ENCODE results near the gene C1QTNF1.

Gene C1QTNF1

DNA sequence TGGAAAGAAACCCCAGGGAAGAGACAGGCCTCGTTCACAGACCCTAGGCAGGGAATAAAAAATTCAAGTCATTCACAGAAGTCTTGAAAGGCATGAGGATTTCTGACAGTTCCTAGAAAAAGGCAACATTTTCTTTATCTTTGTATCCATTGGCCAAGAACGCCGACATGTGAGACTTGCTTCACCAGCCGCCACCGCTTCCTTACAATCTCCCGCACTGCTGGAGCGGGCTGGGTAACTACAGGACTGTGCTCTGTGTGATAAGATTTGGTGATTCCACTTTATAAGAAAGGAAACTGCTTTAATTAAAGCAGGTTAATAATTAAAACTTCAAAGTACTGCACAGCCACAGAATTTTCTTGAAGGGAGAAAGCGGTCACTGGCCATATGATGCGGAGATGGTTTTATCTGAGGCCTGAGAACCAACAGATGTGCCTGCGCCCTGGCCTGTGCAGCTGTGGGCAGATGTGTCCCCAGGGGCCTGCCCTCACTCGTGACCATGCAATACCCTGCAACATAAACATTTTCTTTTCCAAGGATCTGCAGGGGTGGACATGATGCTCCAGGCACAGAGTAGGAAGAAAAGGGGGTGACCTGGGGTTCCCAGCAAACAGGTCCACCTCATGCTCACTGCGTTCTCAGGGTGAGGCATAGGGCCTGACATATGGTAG is 31.3 kb upstream of the C1QTNF1 start:
- in situ Hi-C loops (cut with MboI; ENCODE audit: low sequenced_read_pairs): no loop called here

DNA sequence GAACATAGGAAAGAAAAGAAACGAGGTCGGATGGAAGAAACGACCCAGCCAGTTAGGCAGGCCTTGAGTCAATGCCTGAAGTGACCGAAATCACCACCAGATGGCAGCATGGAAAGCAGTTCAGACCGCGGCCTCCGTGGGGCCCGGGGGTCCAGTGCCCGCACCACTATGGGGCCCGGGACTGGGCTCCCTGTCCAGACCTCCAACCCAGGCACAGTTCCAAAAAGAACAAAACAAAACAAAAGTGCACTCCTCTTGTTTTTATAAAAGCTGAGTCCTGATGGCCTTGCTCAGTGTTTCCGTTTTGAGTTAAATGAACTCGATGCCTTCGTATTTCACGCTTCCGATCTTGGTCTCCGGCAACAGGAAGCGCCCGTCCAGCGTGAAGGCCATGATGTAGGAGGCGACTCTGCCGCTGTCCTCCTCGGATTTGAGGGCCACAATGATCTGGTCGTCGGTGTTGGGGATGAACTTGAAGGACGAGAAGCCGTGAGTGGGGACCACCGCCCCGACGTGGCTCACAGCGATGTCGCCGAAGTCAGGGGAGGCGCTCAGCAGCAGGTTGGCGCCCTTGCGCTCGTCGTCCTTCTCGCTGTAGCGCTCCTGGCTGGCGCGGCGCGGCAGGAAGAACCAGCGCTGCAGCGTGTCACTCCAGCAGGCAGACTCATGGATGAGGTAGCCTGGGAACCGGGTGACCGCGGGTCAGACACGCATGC is 30.6 kb upstream of the C1QTNF1 start:
- in situ Hi-C loops (cut with MboI; ENCODE audit: low sequenced_read_pairs): no loop called here

DNA sequence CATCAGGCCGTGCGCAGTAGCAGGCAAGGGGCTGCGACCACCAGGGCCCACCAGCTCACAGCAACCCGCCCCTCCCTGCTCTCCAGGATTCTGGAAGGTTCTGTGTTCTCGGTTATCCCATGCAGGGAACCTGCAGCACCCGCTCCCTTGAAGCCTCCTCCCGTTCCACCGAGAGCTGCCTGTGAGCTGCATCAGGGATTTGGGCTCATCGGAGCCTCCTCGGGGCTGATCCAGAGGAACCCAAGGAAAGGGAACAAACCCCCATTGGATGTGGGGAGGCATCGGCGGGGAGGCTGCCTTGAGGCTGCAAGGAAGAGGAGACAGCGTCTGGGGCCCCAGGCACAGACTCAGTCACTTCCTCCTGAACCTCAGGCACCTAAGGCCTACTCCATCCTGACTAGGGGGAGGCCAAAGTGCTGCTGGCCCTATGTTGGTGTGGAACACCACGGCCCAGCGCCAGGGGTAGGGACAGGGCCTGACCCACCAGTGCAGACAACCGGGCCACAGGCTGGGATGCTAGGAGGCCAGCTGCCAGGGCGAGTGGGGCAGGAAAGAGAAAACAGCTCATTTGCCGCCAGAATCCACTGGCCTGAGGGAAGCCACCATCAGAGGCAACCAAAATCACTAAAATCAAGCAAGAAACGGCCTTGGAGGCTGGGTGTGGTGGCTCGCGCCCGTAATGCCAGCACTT is 29.8 kb upstream of the C1QTNF1 start:
- in situ Hi-C loops (cut with MboI; ENCODE audit: low sequenced_read_pairs): no loop called here

DNA sequence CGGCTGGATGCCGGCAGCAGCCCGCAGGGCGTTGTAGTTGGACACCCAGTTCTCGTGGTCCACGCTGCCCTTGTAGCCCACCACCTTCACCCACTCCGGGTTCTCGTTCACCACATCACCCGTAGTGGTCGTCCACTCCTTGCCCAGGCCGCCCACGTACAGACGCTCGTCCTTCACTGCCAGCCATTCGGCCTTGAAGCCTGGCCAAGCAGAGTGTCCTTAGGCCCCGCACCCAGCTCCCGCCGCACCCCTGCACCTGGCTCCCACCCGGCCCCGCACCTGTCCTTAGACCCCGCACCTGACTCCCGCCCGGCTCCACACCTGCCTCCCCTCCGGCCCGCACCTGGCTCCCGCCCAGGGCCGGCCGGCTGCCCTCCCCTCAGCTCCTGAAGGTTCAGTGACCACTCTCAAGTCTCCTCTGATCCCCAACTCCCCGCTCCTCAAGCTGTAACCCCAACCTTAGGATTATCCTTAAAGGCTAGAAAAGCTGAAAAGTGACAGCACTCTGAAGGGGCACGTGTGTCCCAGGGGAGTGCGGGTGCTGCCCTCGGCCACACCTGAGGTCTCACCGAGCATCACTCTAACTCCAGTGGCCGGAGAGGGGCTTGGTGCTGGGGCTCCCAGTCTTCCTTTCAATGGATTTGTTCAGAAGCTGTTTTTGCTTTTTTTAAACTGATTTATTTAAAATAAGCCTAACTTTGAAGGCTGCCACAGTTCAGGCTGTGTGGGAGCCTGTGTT is 28.8 kb upstream of the C1QTNF1 start:
- in situ Hi-C loops (cut with MboI; ENCODE audit: low sequenced_read_pairs): no loop called here

DNA sequence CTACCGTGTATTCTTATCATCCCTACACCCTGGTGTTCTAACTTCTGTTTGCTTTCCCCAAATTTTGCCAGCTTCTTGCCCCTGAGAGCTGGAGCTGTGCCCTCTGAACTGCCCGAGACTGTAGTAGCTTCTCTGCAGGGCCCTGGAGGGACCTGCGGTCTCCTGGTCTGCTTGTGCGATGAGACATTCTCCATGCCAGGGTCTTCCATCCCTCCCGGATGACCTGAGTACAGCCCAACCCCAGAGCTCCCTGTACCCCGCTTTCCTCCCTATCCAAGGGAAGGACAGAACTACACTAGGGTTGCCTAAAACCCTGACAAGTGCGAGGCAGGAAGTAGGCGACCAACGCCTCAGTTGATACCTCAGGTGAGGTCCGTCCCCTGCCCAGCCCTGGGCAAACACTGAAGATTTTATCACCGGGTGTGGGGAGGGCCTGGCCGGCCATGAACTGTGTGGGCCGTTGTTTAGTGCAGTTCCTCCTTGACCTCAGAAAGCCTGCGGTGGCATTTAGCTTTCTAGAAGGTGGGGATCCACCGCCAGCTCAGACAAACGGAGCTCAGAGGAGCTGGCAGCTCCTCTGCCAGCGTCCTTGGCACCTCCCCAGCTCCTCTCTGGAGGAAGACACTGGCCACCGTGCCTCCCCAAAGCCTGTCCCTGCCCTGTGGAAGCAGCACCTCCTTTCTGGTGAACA is 28.1 kb upstream of the C1QTNF1 start:
- in situ Hi-C loops (cut with MboI; ENCODE audit: low sequenced_read_pairs): no loop called here

DNA sequence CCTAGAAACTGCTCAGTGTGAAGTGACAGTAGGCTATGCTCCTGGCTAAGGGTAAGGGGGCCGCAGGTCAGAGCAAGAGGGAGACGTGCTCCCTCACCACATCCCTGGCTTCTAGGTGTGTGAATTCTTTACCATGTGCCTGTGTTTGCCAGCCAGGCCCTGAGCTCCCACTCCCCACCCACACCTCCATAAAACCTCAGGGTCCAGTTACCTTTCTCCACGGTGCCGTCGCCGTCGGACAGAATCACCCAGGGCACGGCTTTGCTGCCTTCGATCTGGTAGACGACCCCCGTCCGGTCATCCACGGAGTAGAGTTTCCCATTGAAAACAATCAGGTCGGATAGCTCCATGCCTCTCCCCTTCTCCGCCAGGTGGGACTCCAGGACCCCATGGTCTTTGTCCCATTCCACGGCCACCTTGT is 27.2 kb upstream of the C1QTNF1 start:
- in situ Hi-C loops (cut with MboI; ENCODE audit: low sequenced_read_pairs): no loop called here

DNA sequence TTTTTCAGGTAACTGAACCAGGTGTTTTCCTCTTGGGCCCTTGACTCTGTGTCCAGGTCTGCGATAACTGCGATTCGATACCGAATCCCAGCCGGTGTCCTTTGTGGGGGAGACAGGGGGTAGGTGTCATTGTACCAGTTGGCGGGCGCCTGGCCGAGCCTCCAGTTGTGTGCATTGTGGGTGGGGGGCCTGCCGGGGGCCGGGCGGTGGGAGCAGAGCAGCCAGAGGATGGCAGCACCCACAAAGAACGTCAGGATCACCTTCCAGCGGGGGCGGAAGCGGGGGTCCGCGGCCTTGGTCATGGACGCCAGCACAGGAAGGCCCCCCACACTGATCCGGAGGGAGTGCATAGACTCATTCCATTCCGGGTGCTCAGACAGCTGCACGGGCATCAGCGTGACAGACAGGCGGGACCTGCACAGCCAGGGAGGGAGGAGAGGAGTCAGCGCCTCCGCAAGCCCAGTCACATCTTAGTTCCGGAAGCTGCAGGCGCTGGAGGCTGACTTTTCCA is 26.7 kb upstream of the C1QTNF1 start:
- in situ Hi-C loops (cut with MboI; ENCODE audit: low sequenced_read_pairs): no loop called here

DNA sequence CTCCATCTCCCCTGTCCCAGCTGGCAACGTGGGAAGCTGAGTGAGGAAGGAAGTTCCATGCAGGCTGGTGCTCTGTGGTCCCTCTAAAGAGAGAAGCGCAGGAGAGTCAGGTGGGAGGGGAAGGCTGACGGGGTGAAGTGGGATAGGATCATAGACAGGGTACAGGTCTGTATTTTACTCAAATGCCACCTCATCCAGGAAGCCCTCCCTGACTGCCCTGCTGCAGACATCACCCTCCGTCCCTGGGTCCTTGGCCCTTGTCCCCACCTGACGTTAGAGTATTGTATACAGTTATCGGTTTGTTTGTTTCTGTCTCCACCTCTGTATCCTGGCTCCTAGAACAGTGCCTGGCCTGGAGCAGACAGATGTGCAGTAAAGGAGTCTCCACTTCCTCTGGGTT is 26.1 kb upstream of the C1QTNF1 start:
- in situ Hi-C loops (cut with MboI; ENCODE audit: low sequenced_read_pairs): no loop called here

DNA sequence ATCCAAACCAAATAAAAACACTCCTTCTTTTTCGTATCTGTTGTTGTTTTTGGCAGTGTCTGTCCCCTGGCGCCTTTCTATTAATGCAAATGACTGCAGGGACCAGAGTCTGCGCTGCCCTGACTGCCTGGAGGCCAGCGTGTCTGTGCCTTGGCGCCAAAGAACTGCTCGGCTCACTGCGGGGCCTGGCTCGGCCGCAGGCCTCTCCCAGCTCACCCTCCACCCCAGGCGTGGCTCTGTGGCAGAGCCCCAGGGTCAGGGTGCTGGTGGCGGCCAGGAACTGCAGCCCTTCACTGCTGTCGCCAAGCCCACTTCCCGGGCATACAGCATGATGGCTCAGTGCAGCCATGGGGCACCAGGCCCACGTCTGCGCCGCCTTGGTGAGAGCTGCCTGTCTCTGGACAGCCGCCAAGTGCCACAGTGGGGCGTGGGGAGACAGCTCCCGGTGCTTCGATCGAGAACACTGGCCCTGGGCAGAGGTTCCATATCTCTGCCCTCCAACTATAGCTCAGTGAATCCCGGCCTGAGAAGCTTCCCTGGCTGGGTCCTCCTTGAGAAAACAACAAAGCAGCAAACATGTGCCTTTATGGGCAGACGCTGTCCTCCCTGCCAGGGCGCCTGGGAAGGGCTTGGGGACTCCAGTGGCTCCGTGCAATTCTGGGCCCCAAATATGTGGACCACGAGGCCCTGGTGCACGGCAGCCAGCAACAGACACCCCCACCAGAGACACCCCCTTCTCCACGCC is 25.5 kb upstream of the C1QTNF1 start:
- in situ Hi-C loops (cut with MboI; ENCODE audit: low sequenced_read_pairs): no loop called here

DNA sequence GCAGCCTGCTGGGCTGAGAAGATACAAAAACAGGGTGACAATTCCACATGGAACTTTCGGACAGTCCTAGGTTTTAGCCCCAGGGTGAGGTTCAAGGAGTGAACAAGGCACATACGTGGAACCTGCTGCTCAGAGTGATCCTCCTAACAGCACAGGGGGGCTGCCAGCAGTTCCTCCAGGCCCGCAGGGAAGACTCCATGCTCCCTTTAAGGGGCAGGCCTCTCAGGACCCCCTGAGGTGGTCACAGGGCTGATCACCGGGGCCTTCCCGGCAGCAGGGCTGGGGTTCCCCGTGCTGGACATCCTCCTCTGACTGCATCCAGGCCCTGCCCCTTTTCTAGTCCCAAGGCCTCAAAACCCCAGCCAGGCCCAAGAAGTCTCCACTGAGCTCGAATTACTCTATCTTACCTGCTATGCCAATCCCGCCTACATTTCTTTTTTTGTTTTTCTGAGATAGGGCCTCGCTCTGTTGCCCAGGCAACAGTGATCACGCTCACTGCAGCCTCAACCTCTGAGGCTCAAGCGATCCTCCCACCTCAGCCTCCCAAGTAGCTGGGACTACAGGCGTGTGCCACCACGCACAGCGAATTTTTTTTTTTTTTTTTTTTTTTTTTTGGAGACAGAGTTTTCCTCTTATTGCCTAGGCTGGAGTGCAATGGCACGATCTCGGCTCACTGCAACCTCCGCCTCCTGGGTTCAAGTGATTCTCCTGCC is 24.8 kb upstream of the C1QTNF1 start:
- in situ Hi-C loops (cut with MboI; ENCODE audit: low sequenced_read_pairs): no loop called here

DNA sequence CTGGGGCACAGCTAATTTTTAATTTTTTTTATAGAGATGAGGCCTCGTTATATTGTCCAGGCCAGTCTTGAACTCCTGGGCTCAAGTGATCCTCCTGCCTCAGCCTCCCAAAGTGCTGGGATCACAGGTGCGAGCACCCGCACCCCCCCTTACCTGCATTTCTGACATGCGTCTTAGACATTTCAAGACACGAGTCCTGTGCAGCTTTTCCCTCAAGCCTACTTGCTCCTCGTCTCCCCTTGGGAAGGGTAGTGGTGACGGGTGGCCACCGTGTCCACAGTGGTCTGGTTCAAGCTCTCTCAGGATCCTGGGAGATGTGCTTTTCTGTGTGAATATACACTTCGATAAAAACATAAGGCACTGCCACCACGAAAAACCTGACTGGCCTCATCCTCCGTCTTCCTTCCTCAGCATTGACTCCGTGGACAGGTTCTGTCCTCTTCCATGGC is 24.0 kb upstream of the C1QTNF1 start:
- in situ Hi-C loops (cut with MboI; ENCODE audit: low sequenced_read_pairs): no loop called here

DNA sequence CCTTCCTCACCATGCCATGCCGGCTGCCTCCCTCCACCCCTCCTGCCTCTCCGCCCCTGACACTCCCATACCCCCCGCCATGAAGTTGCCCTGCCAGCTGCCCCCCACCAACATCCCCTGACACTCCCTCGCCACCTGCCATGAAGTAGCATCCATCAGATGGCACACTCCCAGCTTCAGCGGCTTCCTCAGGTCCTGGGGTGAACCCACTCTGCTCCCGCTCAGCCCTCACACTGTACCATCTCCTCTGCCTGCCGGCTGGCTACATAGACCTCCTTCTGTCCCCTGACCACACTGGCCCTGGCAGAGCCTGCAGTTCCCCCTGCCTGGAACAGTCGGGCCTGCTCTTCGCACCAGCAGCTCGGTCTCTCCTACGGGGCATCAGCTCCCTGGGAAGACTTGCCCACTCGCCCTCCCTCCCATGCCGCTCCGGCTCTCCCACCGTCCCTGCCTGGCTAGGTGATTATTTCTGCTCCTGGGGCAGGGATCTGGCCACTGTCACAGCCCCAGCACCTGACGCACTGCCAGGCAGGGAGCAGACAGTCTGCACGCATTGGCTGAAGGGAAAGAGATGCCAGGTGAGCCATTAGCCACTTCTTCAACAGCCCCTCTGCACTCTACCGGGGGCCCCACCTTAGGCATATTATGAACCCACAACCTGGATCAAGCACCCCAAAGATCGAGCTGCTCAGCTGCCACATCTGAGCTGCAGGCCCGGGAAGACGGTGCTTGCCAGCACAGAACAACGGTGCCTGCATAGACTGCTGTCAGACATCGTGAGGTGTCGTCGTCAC is 23.4 kb upstream of the C1QTNF1 start:
- in situ Hi-C loops (cut with MboI; ENCODE audit: low sequenced_read_pairs): no loop called here

DNA sequence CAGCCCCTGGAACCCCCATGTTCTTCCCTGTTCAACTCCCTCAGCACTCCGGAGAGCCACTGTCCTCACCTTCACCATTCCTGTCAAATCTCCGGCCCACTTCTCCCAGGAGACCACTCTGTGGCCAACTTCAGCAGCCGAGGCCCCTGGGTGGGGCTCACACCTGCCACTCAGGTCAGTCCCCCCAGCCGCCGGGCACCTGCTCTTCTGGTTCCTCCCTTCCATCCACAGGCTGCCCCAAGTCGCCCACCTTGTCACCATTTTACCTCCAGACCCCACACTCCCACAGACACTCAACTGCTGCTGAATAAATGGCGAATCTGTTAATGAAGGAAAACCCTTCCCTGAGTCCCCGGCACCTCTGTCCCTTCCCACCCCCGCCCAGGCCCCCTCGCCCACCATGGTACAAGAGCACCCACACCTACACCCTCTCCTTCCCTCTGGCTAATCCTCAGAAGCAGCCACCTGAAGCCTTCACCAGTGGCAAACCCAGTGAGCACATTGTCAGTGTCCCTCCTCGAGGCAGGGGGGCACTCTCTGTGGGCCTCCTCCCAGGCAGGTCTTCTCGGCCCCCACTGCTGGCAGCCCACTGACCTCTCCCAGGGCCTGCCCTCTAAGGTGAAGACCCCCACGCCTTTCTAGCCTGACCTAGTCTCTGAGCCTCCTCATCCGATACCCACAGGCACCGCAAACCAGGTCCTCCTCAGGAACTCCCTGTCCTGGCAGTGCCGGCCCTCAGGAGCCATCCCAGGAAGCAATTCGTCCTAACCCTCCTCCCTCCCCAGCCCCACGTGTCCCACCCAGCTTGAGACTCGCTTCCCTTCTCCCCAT is 22.6 kb upstream of the C1QTNF1 start:
- in situ Hi-C loops (cut with MboI; ENCODE audit: low sequenced_read_pairs): no loop called here

DNA sequence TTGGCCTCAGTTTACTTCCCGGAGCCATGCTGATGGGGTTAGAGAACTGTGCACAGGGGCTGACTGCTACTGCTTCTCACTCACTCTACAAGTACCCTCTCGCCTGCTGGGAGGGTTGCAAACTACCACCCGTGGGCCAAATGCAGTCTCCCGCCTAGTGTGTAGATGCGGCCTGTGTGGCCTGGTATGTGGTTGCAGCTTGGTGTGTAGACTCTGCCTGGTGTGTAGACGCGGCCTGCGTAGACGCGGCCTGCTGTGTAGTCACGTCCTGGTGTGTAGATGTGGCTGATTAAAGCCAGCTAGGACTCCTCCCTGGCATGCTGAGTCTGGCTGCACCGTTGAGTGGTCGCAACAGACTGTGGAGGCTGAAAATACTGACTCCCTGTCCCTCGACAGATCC is 21.7 kb upstream of the C1QTNF1 start:
- in situ Hi-C loops (cut with MboI; ENCODE audit: low sequenced_read_pairs): no loop called here

DNA sequence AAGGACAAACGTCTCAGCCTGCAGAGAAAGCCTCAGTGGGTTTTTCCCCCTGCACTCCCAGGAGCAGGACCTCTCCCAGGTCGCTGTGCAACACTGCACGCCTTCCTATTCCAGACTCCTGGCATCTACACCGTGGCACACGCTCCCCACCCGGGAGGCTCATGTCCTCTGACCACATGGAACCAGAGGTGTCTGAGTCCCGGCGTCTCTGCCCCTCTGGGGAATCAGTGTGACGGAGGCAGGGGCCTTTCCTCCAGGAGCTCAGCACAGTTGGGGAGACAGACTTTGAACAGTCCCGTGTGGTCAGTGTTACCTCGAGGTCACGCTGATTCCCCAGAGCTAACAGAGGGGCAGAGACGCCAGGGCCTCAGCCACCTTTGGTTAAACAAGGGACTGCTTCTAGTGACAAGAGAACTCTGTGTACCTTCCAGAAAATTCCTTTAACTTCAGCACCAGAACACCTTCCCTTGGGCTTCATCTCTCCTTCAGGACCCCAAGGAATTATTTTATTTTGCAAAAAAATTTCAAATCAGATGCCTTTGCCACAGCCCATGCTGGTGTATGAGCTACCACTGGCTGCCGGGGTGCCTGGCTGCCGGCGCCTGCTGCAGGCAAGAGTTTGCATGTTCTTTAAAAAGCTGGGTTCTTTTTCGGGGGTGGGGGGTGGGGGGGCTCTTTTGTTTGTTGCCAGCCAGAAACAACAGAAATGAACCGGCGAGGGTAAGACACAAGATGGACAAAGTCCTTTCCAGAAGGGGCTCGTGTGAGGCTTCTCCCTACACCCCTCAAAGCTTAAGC is 21.0 kb upstream of the C1QTNF1 start:
- in situ Hi-C loops (cut with MboI; ENCODE audit: low sequenced_read_pairs): no loop called here

DNA sequence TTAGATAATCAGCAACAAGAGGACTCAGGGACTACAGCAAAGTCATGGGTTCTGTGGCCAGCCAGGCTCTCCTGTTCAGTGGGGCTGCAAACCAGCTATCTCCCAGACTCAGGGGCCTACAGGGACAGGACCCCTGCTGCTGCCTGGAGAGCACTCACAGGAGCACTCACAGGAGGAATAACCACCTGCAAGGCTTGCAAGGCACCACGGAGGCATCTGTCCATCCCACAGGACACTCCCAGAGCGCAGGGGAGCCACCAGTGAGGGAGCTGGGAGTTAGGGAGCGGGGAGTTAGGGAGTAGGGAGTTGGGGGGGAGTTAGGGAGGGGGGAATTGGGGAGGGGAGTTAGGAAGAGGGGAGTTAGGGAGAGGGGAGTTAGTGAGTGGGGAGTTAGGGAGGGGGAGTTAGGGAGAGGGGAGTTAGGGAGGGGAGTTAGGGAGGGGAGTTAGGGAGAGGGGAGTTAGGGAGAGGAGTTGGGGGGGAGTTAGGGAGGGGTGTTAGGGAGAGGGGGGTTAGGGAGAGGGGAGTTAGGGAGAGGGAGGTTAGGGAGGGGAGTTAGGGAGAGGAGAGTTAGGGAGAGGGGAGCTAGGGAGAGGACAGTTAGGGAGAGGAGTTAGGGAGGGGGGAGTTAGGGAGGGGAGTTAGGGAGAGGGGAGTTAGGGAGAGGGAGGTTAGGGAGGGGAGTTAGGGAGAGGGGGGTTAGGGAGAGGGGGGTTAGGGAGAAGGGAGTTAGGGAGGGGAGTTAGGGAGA is 20.1 kb upstream of the C1QTNF1 start:
- in situ Hi-C loops (cut with MboI; ENCODE audit: low sequenced_read_pairs): no loop called here

Data from hTERT RPE-1 (cell line).